Activated CD4-positive, alpha-beta T cell treated with anti-CD3 and anti-CD28 coated beads for 24 hours (primary cell): ENCODE results near the gene OR7C2.
"Not testable (repeated sequence)": the region's sequence is repeated elsewhere in the genome, so short reads cannot be mapped to it uniquely, and the experiment has no call there.

ENCODE experiments used
- DNase-seq, 2 donors: peaks; one replicate each; pipeline ENCODE4 v3.0.0-alpha.2; 2020; ENCODE audit warnings: low read depth in 2 of 2

The OR7C2 gene

GRCh38 chr19:14941189-14941588, at the start of gene OR7C2:
TSS of gene OR7C2 (plus strand) at chr19:14941489. CDS start at chr19:14941489, 0 bp downstream.
- DNase-seq = no peak

GRCh38 chr19:14901675-14902260, 39.5 kb upstream of the OR7C2 start:
- DNase-seq = no peak

GRCh38 chr19:14906711-14907110, 34.6 kb upstream of the OR7C2 start:
- DNase-seq = no peak

- DNase-seq = no peak
These were observed 26.2 kb upstream of the OR7C2 start for GRCh38 chr19:14915116-14915515.

GRCh38 chr19:14916848-14917247, 24.4 kb upstream of the OR7C2 start:
- no peak for DNase-seq

- DNase-seq = no peak
These were observed 7.8 kb upstream of the OR7C2 start for GRCh38 chr19:14933506-14933905.

- no peak for DNase-seq
These were observed 1.0 kb upstream of the OR7C2 start for GRCh38 chr19:14940266-14940665.

- DNase-seq = no peak
These were observed 2.3 kb downstream of the OR7C2 start for GRCh38 chr19:14943601-14944000.

GRCh38 chr19:14944456-14944855, 3.2 kb downstream of the OR7C2 start:
- no peak for DNase-seq

- DNase-seq = not testable (repeated sequence)
These were observed 8.1 kb downstream of the OR7C2 start for GRCh38 chr19:14949413-14949812.

GRCh38 chr19:14949876-14950275, 8.6 kb downstream of the OR7C2 start:
- no peak for DNase-seq

- DNase-seq = no peak
These were observed 9.1 kb downstream of the OR7C2 start for GRCh38 chr19:14950421-14950820.

GRCh38 chr19:14952767-14953166, 11.5 kb downstream of the OR7C2 start:
- DNase-seq = no peak

- DNase-seq = no peak
These were observed 12.9 kb downstream of the OR7C2 start for GRCh38 chr19:14954071-14954655.

- no peak for DNase-seq
These were observed 16.2 kb downstream of the OR7C2 start for GRCh38 chr19:14957464-14957863.

- DNase-seq = no peak
These were observed 18.0 kb downstream of the OR7C2 start for GRCh38 chr19:14959263-14959662.

GRCh38 chr19:14961956-14962685, 20.8 kb downstream of the OR7C2 start:
- DNase-seq = no peak

GRCh38 chr19:14968247-14968646, 27.0 kb downstream of the OR7C2 start:
- no peak for DNase-seq

- no peak for DNase-seq
These were observed 30.2 kb downstream of the OR7C2 start for GRCh38 chr19:14971474-14971873.

GRCh38 chr19:14972676-14973075, 31.4 kb downstream of the OR7C2 start:
- no peak for DNase-seq

- DNase-seq = no peak
These were observed 33.2 kb downstream of the OR7C2 start for GRCh38 chr19:14974488-14974887.

- DNase-seq = no peak
These were observed 35.8 kb downstream of the OR7C2 start for GRCh38 chr19:14977128-14977527.

GRCh38 chr19:14978161-14978776, 37.0 kb downstream of the OR7C2 start:
- no peak for DNase-seq
